GM12891 (cell line): ENCODE data around the gene SIRT2.

Source experiments
- POLR2A ChIP-seq: IDR thresholded peaks from 2 replicates; pipeline ENCODE4 v1.6.1; 2011; ENCODE audit warnings: low read depth, low read length, control low read depth
- POLR2AphosphoS5 ChIP-seq: IDR thresholded peaks from 2 replicates; pipeline ENCODE4 v1.6.1; 2011; ENCODE audit warnings: low read depth, low read length, control low read depth
- TAF1 ChIP-seq: IDR thresholded peaks from 2 replicates; pipeline ENCODE4 v1.6.1; 2011; ENCODE audit warnings: low read depth, low read length, control low read depth

- TF ChIP-seq POLR2A (no peak), TAF1 (no peak), POLR2AphosphoS5 (no peak)
Observed at GRCh38 chr19:38875656-38876395, 23.6 kb downstream of the SIRT2 start.
